Activated T-helper 1 cell treated with Interleukin-2 at 50 U/mL for 16 hours (primary cell): ENCODE measurements around the gene ART4.

Experiments
- DNase-seq: peaks from one replicate; pipeline ENCODE4 v3.0.0-alpha.2; 2020; ENCODE audit warnings: low read depth

ART4 gene, protein sequence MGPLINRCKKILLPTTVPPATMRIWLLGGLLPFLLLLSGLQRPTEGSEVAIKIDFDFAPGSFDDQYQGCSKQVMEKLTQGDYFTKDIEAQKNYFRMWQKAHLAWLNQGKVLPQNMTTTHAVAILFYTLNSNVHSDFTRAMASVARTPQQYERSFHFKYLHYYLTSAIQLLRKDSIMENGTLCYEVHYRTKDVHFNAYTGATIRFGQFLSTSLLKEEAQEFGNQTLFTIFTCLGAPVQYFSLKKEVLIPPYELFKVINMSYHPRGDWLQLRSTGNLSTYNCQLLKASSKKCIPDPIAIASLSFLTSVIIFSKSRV

DNA sequence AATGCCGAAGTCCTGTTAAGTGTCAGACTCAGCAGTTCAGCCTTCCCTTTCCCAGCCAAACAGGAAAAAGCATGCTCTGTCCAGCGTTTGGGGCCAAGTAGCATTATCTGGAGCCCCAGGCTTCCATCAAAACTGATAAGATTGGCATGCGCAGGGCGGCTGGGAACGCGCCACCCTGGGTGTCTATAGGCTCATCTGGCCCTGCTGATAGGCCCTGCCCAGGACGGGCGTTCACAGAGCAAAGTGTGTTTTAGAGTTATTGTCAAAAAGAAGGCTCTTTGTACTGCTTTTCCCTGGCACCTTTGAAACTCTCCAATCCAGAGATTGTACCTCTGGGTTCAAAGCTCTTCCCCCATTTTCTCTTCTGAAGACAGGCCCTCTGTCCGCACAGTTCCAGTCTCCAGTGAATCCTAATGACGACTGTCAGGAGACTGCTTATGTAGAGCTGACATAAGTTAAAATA, at the start of gene ART4:
TSS of gene ART4 (minus strand) at position 102 of the 463 bp plus-strand sequence. CDS start 413 bp downstream, outside the sequence.
- no peak for DNase-seq

DNA sequence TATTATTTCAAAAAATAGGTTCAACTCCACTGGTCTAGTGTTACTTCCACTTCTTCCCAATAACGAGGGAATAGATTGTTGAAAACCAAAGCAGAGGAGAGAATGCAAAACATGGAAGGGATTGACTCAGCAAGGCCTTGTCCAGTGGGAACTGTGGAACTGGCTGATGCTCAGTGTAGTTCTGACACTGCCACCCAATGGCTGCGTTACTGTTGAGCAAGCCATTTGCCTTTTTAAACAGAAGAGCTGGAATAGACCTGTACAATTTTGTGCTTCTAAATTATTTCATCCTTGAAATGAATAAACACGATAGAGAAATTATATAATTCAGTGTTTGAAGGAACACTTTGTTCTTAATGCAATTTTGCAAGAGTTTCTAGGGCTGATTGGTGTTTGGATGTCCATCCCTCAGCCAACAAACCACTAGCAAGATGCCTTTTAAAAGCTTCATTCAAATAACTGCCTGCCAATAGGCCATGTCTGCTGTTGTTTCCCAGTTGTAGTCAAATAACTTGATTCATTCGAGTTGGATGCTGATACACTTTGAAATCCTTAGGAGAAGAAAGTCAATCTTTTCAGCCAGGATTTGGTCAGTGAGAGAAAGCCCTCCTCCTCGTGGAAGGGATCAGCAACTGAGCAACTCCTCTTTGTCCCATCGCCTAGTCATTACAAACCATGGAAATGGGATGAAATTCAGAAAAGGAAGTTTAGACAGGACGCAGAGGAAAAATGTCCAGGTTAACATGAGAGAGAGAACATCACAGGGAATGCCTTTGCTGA, 49.6 kb upstream of the ART4 start:
- no peak for DNase-seq

DNA sequence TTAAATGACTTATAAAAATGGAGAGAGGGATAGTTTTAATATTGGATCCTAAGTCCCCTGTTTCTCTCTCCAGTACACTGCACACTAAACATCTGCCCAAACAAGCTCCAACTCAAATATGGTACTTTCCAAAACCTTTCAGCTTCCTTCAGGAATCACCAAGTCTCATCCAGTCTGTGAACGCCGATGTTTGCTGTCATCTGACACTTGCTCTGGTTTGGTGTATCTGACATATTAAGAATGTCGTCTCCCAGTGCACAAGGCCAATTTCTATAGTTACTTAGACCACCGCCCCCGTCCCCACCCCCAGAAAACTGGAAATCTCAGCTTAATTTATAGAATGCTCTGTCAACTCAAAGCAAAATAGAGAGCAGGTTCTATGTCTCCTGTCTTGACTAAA, 47.4 kb upstream of the ART4 start:
- no peak for DNase-seq

DNA sequence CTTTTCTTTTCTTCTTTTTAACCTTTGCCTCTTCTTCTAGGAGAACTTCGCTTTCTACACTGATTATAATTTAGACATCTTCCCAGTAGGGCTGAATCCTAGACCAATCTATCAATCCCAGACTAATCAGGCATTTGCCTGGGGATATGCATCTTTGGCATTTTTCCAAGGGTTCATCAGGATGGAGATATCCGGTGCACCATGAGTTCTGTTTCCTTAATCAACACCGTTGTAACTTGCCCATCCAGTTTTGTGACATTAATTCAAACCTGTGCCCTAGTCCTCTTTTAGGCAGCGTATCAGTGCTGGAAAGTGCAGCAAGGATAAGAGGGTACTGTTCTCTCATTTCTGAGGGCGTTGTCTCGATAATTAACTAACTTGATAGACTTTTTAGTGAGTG, 42.9 kb upstream of the ART4 start:
- DNase-seq = no peak

DNA sequence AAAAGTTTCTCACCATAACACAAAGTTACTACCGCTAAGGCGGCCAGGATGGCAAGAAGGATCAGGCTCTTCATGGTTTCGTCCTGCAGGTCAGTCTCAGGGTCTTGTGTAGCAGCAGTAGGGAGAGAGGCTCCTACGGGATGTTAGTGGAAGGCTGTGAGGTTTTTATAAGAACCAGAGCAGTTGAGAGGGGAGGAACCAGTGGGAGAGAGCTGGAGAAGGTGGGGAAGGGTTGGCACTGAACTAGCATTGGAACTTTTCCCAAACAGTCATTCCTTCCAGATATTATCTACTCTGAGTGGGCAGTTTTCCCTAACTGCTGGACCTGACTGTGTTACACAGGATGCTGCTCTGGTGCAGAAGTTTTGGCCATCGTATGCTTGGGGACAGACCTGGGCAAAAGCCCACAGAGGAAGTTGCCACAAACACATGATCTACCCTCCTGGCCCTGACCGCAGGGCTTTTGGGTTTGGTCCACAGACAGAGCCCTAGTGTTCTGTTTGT, 42.4 kb upstream of the ART4 start, which contains the start of gene MGP:
TSS of gene MGP (minus strand) at position 137 of the 504 bp plus-strand sequence. CDS start at position 74, 63 bp downstream.
- no peak for DNase-seq

DNA sequence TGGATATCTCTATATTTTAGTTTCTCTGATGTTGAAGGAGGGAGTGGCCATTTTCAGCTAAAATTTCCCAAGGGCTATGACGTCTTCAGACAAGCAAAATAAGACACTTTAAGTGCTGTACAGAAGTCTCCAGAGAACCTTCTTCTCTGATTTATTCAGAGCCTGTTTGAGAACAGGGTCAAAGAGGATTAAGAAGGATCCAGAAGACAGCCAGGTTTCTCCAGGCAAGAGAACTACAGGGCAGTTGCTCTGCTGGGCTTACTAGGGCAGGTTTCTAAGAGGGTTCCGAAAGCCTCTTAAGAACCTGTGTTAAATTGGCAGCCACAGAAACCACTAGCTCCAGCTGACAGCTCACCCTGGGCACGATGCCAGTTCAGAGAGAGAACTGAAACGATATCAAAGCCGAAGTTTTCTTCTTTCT, 41.1 kb upstream of the ART4 start:
- DNase-seq = peak; percentile 68

DNA sequence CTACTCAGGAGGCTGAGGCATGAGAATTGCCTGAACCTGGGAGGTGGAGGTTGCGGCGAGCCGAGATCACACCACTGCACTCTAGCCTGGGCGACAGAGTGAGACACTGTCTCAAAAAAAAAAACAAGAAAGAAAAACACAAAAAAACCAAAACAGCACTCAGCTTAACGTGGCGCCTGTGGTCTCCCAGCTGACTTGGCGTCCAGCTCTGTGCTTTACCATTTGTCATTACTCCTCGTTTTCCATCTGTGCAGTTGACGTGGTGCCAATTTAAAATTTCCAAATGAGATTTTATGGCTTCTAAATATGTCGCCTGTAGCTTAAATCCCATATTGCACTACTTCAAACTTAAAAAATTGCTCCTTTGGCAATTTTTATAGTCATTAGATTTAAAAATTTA, 40.4 kb upstream of the ART4 start:
- no peak for DNase-seq

DNA sequence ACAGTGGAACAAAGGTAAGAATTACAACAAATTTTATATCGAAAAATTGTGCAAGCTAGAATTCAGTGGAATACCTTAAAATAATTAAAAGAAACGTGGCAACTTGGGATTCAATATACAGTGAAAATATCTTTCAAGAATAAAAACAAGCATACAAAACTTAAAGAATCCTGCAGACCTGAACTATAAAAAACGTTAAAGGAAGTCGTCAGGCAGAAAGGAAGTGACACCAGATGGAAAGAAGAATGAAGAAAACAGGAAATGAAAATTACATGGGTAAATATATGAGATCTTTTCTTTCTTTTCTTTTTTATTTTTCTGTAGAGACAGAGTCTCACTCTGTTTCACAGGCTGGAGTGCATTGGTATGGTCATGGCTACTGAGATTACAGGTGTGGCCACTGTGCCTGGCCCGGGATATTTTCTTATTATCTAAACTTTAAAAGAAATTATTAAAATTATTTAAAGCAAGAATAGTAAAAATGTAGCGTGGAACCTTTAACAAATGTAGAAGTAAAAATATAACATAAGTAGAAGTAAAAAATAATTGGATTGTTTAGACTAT, 37.6 kb upstream of the ART4 start:
- no peak for DNase-seq

DNA sequence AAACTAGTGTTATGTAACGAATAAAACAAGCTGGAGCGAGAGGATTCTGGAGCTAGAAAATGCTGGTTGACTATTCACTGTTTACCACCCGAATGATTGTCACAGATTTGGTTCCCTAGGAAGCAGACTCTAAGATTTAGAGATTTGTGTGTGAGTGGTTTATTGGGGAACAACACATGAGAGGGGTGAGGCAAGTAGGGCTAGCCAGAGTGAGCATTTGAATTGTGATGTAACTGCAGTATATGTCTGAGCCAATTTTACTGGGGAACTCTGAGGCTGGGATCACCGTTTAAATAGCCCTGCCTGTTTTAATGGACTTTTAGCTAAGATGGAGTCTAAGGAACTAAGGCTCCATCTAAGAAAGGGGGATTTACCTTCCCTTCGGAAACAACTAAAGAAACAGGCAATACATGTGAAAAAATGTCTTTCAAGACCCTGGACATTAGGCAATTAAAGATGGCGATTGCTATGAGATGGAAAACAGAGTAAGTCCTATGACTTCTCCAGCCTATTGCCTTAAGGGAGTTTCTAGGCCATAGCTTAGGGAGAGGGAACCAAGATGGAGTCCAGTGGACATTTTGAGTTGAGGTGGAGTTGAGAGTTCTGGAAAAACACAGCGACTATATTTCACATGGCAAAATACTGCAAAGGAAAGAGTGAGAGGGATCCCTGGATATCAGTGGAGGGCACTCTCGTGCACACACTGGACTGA, 36.1 kb upstream of the ART4 start:
- DNase-seq = no peak

DNA sequence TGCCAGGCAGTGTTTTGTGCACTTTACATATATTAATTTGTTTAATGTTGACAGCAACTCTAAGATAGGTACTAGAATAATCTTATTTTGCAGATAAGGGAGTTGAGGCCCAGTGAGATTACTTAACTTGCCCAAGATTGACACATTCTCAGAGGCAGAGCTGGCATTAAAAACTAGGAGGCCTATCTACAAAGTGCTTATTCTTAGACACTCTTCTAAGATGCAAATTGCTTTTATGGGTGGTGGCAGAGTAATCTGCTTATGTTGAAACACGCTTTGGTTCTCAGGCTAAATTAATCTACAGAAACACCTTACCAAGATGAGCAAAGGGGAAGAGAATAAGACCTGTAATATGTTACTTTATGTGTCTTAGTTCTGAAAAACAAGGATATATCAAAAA, 35.2 kb upstream of the ART4 start:
- no peak for DNase-seq

DNA sequence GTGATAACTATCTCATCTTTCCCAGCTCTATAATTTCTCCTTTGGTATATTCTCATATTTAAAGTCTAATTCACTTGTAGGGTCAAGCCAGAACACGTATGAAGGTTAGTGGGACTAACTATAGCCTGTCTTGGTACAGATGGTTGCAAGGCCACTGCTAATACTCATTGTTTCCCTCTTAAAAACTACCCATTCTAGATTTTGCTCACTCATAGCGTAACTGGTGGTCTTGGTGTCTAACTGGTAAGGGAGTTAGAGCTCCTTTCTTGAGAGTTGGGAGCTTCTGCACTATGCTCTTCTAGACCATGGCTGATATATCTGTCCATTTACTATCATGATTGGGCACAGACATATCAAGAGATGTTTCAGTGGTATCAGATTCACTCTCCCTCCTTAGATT, 33.5 kb upstream of the ART4 start:
- DNase-seq = no peak

DNA sequence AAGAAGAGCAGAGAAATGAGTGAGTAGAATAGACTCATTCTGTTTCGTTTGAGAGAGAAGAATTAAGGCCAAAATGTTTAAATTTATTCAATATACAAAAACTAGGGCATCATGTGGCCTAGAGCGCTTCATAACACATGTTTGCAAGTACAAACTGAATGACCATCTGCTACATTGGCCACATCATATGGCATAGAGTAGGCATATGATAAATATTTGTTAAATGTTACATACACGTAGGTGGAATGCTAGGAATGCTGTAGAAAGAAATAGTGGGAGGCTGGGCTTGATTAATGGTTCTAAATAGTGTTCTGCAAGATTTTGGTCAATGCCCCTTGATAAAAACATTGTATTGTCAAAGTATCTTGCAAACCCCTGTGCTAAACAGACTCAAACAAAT, 31.6 kb upstream of the ART4 start:
- no peak for DNase-seq

DNA sequence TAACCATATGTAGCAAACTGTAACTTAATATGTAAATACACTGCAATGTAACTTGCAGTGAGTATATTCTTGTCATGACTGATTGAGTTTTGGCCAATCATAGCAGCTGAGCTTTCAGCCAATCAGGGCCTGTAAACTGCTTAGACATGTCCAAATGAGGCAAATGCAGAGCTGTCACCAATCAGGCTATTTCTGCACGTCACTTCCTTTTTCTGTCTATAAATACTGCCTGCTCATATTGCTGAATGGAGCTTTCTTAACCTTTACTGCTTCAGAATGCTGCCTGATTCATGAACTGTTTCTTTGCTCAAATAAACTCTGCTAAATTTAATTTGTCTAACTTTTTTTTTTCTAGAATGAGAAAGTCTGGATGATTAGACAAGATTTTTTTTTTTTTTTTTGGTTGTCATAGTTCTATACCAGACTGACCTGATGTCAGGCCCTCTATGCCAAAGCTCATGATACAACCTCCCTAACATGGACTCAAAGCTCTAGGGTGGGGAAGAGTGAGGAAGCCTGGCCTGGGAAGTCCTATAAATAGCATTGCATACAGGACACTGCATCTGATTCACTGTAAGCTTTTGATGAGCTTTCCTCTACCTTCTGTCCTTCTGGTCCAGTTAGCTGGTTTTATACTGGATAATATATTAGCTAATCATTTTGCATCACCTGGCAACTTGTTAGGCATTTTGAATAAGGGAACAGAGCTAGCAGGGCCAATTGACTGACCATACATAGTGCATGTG, 30.3 kb upstream of the ART4 start:
- no peak for DNase-seq

DNA sequence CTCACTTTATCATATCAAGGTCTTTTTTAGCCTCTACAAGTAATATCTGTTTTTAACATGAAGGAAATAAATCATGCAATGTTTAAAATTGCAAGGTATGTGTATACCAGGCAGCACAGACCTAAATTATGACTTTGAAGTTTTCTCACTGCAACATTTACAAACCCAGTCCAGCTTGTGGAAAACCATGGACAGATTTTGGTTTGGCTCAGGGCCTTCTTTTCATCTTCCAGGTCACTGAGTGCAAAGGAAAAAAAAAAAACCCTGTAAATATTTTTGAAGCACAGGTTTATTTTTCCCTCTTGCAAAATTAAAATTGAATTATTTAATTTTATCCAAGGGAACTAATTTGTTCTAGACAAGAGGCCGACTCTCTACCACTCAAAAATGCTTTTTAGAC, 28.6 kb upstream of the ART4 start:
- DNase-seq = no peak

DNA sequence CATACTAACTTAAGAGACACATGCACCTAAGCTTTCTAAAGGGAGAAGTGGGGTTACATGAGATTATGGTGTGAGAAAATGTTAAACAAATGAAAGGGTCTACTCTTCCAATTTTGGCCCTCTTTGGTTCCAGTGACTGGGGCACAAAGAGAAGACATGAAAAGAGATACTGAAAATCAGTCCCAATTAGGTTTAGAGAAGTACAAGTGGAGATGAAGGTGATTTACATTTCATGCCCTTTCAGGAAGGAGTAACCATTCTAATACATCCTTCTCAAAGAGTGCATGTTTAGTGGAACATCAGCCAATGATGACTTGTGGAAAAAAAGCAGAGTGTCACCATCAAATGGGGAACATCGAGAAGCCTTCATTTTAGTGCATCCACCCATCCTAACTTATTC, 27.9 kb upstream of the ART4 start:
- no peak for DNase-seq

DNA sequence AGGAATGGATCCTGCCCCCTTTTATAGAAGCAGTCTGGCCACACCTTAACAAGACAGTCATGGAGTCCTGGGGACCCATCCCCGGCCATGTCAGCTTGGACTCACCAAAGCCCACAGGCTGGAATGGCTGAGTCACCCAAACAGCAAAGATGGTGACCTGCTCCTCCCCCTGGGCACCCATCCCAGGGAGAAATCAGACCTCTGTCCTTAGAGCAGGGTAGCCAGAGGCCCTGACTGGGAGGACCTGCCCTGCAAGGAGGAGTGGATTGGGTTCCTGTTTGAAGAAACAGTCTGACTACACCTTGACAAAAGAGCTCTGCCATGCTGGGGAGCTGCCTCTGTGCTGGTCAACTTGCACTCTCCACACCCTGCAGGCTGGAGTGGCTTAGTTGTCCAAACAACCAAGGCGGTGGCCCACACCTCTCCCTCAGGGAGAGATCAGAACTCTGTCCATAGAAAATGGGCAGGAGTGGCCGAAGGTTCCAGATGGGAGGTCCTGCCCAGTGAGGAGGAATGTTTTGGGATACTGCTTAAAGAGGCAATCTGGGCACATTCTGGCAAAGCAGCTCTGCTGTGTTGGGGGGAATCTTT, 25.7 kb upstream of the ART4 start:
- no peak for DNase-seq

DNA sequence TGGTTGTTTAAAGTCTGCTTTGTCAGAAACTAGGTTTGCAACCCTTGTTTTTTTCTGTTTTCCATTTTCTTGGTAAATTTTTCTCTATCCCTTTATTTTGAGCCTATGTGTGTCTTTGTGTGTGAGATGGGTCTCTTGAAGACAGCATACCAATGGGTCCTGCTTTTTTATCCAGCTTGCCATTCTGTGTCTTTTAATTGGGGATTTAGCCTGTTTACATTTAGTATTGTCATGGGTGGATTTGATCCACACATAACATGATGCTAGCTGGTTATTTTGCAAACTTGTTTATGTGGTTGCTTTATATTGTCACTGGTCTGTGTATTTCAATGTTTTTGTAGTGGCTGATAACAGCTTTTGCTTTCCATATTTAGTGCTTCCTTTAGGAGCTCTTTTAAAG, 17.2 kb upstream of the ART4 start:
- no peak for DNase-seq

DNA sequence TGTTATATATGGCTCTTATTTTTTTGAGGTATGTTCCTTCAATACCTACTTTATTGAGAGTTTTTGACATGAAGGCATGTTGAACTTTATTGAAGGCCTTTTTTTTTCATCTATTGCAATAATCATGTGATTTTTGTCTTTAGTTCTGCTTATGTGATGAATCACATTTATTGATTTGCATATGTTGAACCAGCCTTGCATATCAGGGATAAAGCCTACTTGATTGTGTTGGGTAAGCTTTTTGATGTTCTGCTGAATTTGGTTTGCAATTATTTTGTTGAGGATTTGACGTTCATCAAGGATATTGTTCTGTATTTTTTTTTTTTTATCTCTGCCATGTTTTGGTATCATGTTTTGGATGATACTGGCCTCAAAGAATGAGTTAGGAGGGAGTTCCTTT, 15.2 kb upstream of the ART4 start:
- no peak for DNase-seq

DNA sequence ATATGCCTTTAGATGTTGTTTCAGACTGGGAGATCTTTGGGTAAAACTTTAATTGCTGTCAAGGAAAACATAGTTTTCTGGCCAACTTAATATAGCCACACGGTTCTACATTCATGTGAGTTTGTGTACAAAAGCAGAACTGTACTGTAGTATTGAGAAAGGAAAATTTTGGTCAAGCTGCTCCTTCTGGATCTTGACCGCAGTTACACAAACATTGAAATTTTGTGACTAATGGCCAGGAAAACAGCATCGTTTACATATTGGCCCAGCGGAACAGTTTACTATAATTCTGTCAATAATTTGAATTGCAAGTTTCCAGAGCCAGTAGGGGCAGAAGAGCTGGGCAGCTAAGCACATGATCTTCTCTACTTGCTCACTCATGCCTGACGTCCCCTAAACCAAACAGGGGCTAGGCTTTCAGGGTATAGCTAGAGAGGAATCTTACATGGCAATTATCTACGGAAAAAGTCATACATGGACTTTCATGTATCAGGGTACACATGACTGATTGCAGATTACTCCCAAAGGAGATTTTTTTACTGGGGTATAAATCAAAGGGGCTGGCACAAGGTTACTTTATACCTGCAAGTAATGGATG, 11.4 kb upstream of the ART4 start:
- no peak for DNase-seq

DNA sequence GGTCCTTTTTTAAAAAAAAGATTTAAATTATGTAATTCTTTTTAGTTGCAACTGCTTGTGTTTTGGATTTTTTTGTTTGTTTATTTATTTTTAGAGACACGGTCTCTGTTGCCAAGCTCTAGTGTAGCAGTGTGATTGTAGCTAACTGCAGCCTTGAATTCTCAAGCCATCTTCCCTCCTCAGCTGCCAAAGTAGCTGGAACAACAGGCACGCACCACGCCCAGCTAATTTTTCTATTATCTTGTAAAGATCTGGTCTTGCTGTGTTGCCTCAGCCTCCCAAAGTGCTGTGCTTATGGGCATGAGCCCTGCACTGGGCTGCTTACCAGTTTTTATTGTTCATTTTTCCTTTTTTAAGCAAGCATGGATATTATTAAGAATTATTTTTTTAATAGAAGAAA, 10.6 kb upstream of the ART4 start:
- DNase-seq = no peak

DNA sequence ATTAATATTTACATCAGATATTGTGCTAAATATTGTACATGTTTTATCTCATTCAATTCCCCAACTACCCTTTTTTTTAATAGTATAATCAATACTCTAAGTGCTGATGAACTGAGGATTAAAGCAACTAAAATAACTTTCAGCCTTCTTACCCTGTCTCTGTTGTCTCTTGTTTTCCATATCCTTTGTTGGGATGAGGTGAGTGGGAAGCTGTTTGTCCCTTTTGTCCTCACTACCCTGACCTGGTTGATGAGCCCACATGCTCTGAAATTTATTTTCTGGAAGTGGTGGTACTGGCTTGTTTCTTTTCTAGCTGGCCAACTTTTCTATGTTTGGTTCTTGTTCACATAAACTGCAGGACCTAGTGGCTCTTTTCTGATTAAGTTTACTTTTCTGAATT, 9.6 kb upstream of the ART4 start:
- no peak for DNase-seq
